HG03354 (cell line): ENCODE results near the gene RAB7A.
"Not testable (repeated sequence)": the region's sequence is repeated elsewhere in the genome, so short reads cannot be mapped to it uniquely, and the experiment has no call there.

ENCODE experiments used
- ATAC-seq: cut with Tn5 transposase; IDR thresholded peaks from one replicate; pipeline ENCODE4 v1.9.1; 2021; ENCODE audit warnings: mild to moderate bottlenecking; ENCODE audit not compliant: unreplicated experiment, poor library complexity, severe bottlenecking

RAB7A gene

GRCh38 chr3:128808672-128809071 lies 82.7 kb downstream of the RAB7A start:
- no peak for ATAC-seq

DNA sequence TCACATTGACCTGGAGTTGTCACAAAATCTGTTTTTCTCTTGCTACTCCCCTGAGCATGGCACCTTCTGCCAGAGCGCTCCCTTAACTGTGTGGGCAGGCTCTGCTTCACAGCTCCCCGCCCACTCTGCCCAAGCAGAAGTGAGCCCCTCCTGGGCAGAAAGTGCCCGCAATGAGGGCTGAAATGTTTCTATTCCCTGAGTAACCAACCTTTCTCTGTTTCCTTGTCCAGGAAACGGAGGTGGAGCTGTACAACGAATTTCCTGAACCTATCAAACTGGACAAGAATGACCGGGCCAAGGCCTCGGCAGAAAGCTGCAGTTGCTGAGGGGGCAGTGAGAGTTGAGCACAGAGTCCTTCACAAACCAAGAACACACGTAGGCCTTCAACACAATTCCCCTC lies 87.1 kb downstream of the RAB7A start:
- no peak for ATAC-seq

GRCh38 chr3:128814060-128814459 lies 88.1 kb downstream of the RAB7A start:
- ATAC-seq, result no peak

DNA sequence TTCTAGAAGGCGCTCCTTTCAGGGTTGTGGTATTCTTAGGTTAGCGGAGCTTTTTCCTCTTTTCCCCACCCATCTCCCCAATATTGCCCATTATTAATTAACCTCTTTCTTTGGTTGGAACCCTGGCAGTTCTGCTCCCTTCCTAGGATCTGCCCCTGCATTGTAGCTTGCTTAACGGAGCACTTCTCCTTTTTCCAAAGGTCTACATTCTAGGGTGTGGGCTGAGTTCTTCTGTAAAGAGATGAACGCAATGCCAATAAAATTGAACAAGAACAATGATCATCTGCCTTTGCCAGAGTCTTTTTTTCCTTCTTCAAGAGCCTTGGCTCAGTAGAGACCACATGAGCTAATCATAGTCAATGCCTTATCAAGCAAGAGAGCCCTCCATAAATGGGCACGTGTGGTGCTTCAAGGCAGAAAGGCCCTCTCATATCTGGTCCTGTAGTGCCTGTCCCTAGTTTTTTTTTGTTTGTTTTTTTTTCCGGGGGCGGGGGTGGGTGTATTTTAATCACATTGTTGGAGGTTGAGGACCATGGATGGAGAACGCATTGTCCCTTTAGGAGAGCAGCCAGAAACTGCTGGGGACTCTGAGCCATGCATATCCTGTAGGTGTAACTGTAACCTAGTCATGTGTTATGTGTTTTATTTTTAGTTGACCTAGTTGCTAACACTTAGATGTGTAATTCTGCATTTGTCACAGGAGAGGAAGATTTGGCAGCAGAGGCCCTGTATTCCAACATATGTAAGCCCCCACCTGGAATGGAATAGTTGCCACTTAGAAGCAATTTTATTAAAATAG lies 88.7 kb downstream of the RAB7A start:
- no peak for ATAC-seq

DNA sequence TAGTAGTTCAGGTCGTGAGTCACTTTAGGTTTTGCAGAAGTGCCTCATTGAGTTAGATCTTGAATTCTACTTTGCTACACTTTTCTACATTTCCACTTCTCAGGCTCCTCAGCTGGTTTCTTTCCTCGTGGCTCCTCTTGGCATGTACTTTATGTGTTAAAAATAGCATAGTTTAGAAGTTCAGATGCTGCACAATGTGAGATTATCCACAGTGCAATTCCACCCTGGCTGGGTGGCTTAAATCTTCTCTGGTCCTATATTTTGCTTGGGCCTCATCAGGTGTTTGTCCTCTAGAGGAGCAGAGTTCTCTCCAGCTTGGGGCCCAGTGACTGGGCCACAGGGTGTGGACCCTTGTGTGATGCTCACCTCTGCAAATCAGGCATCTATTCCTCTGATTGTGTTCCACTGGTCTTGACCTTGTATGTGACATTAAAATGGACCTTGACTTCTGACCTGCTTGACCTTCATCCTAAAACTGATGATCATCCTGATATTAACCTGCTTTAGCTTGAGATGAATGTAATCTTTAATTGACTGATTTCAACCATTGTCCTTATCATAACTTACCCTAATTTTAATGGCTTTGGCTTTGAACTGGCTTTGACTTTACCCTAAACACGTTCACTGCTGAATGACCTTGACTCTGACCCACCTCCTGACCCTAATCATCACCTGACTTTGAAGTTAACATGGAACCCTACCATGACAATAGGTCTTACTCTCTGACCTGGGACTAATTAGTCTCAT lies 89.5 kb downstream of the RAB7A start:
- ATAC-seq, result no peak

- ATAC-seq, result no peak
Measured at GRCh38 chr3:128818186-128818787, 92.3 kb downstream of the RAB7A start.

- ATAC-seq, result no peak
Measured at GRCh38 chr3:128820252-128820839, 94.4 kb downstream of the RAB7A start.

DNA sequence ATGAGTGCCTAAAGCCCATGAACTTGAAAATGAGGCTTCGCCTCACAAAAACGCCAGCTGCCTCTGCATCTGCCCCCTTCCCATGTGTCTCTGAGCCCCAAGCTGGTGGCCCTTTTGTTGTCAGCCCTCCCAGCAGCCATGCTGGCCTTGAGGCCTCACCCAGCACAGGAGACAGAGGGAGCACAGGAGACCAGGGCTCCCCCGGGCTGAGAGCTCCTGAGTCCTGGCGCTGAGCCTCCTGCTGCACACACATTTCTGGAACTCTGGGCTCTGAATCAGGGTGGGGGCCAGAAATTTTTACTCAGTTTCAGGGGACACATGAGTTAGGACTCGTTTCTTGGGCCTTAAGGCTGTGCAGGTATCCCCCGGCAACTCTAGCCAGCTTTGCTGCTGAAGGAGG lies 97.0 kb downstream of the RAB7A start:
- ATAC-seq, result no peak

DNA sequence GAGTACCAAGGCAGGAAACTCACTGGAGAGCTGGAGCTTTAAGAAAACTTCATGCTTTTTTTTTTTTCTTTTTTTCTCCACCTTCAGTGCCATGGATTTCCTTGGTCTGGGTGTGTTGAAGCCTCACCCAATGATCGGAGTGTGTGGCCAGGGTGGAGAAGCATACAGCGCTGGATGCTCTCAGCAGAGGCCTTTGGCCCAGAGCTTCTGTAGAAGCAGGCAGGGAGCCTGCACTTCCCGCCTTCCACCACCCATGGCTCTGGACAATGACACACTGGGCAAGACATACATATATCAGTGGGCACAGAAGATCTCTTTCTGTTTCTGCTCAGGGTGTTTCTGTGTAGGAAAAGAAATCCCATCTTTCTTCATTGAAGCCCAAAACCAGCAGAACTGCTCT lies 97.6 kb downstream of the RAB7A start:
- ATAC-seq, result no peak

GRCh38 chr3:128824132-128824850 lies 98.3 kb downstream of the RAB7A start:
- no peak for ATAC-seq

- ATAC-seq, result no peak
Measured at GRCh38 chr3:128825117-128825725, 99.2 kb downstream of the RAB7A start.

GRCh38 chr3:128829087-128829486 lies 103.1 kb downstream of the RAB7A start:
- not testable (repeated sequence) for ATAC-seq

GRCh38 chr3:128829925-128830625 lies 104.1 kb downstream of the RAB7A start:
- ATAC-seq, result not testable (repeated sequence)

DNA sequence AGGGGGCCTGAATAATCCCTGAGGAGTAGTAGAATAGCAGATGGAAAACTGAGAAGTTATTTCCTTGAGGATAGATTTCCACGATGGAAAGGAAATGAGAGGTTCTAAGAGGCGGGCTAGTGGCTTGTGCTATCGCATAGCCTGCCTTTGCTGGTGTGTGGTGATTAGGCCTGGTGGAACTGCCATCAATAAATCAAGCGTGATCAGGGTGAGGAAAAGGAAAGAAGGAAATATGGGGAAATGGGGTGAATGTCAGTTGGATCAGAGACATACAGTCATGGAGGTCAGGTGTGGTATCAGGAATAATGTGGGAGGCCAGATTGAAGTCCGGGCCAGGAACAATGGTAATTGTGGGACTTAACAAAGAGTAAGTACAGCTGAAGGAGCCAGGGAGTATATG lies 104.8 kb downstream of the RAB7A start:
- not testable (repeated sequence) for ATAC-seq

DNA sequence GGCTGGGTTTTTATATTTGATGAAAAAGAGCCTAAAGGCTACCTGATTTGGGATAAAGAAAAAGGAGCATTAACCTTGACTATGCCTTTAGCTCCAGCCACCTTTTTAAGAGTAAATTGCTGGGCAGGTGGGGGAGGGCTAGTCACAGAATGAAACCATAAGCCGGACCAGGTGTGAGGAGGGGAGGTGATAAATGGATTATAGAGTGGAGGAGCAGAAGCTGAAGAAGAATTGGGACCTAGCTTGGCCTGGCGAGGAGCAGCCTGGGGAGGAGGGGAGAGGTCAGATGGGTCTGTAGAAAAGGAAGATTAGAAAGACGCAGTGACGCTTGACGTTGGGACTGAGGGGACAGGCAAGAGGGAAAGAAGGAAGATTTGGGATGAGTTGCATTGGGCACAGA lies 107.0 kb downstream of the RAB7A start:
- ATAC-seq, result not testable (repeated sequence)

DNA sequence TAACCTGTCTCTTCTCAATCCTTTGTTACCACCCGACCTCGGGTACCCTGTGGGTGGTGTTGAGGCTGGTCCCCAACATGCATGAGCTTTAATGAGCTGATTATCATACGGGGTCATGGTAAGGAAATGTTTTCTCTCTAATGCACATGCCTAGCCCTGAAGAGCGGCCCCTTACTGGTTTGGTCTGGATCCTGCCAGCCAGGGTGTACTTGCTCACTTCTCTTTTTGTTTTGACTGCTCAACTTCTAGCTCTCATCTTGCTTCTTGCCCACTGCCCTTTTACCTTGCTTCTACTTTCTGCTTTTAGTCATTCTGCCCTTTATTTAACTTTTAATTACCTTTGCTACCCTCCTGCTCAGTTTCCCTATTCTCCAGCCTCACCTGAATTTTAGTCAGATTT lies 109.1 kb downstream of the RAB7A start:
- ATAC-seq, result no peak

- no peak for ATAC-seq
Measured at GRCh38 chr3:128841926-128842920, 116.2 kb downstream of the RAB7A start.

- ATAC-seq, result no peak
Measured at GRCh38 chr3:128844502-128844901, 118.5 kb downstream of the RAB7A start.
